ENCODE measurements around the gene MYO1F.
"Not testable (repeated sequence)": the region's sequence is repeated elsewhere in the genome, so short reads cannot be mapped to it uniquely, and the experiment has no call there.

Gene MYO1F

DNA sequence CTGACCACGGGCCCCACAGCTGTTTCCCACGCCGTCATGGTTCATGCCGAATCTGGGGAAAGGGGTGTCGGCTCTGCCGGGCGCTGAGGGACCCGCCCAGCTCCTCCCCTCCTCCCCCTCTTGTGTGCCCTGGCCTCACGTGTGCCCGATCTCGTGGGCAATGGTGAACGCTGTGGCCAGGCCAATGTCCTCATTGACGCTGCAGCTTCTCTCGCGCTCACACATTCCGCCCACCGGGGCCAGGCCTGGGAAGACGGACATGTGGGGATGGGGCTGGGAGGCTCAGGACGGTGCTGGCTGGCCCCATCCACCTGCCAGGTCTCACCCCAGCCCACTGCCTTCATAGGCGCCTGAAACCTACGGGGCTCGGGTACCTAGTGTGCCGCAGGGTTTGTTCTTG lies 18.9 kb upstream of the MYO1F start:
- no peak for DNase-seq

- DNase-seq = no peak
Observed at GRCh38 chr19:8595651-8596050, 18.4 kb upstream of the MYO1F start.

GRCh38 chr19:8593931-8594330 lies 16.7 kb upstream of the MYO1F start:
- no peak for DNase-seq

DNA sequence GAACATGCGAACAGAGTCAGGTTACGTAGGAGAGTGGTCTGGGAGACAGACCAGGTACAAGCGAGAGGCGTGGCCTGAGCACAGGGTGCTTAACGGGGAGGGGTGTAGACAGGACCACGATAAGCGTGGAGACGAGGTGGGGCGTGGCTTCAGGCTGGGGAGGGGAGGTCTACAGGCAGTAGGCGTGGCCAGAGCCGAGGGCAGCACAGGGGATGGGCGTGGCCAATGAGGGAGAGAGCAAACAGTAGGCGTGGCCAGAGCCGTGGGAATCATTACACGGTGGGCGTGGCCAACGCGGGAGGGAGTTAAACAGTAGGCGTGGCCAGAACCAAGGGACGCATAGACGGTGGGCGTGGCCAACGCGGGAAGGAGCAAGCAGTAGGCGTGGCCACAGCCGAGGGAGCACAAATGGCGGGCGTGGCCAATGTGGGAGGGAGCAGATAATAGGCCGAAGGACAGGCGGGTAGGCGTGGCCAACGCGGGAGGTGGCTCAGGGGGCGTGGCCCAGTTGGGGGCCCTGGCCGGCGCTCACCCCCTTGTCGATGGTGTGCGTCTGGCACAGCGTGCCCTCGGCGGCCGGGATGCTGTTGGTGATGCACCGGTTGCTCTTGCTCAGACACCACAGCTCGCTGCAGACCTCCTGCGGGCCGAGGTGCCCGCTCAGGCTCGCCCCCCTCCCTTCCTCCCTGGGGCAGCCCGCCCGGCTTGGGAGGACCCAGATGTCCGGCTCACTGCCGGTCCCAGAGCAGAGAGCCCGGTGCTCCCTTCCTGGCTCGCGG lies 15.2 kb upstream of the MYO1F start:
- peak; percentile 96 to 97 for DNase-seq

GRCh38 chr19:8589177-8589714 lies 12.0 kb upstream of the MYO1F start:
- DNase-seq = no peak

GRCh38 chr19:8585894-8586750 lies 8.9 kb upstream of the MYO1F start:
- peak; percentile 55 for DNase-seq

DNA sequence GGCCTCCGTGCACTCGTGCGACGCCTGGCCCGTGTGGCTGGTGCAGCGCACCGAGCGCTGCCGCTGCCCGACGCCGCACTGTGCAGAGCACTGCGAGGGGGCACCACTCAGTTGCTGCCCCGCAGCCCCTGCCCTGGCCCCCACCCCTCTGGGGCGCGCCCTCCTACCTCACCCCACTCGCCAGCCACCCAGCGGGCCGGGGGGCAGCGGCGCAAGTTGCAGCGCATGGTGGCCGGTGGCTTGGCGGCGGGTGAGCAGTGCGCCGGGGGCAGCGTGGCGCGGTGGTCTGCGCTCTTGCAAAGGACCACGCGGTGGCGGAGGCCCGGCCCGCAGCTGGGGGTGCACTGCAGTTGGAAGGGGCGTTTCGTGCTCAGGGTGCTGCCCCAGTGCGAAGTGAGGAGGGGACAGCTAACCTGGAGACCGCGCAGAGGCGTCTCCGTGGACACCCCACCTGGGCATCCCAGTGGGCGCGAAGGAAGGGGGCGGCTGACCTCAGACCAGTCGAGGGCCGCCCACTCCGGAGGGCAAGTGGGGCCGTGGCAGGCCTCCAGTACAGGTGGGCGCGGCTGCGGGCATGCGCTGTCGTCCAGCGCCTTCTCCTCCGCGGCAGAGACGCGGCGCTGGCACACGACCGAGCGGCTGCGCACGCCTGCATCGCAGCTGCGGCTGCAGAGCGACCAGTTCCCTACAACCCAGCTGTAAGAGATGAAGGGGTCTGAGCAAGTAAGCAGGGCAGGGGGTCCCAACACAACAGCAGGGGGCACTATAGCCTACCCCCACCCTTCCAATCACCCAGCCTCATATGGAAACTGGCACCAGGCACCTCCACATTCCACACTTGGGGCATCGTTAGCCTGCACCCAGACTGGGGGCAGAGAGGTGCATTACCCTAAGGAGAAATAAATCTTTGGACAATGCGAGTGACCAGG lies 8.0 kb upstream of the MYO1F start:
- no peak for DNase-seq

DNA sequence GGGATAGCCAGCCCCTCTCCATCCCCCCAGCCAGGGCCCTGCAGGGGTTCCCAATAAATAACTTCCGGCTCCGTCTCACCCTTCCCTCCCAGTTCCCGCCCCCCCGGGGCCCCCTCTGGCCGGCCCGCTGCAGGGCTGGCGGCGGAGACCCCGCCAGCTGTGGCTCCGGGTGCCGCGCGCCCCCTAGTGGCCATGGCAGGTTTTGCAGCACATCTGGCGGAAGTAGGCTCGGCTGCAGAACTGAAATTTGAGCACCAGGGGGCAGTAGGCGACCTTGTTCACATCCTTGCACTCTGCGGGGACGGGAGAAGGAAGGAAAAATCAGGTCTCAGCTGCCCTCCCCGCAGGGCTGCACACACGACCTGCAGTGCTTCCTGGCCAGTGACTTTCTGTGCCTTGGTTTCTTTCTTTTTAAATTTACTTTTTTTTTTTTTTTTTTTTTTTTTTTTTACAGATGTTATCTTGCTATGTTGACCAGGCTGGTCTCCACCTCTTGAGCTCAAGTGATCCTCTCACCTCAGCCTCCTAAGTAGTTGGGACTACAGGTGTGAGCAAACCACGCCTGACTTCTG lies 3.6 kb upstream of the MYO1F start:
- DNase-seq = peak; percentile 79 to 84

- DNase-seq = peak; percentile 75 to 87
Observed at GRCh38 chr19:8578642-8579265, 1.5 kb upstream of the MYO1F start.

DNA sequence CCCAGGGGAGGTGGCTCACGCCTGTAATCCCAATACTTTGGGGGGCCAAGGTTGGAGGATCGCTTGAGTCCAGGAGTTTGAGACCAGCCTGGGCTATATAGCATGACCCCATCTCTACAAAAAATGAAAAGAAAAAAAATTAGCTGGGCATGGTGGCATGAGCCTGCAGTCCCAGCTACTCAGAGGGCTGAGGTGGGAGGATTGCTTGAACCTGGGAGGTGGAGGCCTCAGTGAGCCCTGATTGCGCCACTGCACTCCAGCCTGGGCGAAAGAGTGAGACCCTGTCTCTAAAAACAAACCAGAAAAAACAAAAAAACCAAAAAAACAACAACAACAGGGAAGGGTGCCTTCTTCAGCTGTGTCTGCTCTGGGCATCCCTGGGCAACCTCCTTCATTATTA lies 499 bp upstream of the MYO1F start:
- DNase-seq = no peak

DNA sequence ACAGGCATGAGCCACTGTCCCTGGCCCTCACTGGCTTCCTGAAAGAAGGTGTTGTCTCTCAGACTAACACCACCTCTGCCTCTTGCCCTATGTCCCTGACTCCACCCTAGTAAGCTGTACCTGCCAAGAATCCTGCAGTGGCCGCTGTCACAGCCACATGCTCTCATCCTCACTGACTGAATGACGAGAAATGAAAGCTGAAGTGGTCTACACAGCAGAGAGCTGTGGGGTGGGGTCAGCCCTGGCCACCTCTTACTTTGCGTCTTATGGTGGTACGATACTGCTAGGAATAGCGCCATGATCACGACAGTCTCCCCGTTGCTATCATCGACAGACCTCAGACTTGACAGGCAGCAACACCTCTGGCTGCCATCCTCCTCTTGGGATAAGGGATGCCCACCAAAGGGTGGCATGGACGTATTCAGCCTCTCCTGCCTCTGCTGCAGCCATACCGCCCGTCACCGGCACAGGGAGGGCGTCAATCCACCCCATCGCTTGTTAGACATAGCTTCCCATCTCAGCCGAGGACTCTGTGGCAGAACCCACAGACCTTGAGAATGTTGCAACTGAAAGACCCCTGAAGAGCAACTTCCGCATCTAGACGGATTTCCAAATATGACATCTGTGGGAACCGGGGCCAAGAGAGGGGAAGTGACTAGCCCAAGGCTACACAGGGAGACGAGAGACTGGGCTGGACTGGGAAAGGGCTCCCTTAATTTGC lies 809 bp downstream of the MYO1F start:
- no peak for DNase-seq

- peak; percentile 49 to 51 for DNase-seq
Observed at GRCh38 chr19:8575467-8575997, 1.7 kb downstream of the MYO1F start.

DNA sequence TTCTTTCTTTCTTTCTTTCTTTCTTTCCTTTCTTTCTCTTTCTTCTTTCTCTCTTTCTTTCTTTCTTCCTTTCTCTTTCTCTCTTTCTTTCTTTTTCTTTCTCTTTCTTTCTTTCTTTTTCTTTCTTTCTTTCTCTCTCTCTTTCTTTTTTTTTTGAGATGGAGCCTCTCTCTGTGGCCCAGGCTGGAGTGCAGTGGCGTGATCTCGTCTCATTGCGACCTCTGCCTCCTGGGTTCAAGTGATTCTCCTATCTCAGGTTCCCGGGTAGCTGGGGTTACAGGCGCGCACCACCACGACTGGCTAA lies 2.7 kb downstream of the MYO1F start:
- not testable (repeated sequence) for DNase-seq

DNA sequence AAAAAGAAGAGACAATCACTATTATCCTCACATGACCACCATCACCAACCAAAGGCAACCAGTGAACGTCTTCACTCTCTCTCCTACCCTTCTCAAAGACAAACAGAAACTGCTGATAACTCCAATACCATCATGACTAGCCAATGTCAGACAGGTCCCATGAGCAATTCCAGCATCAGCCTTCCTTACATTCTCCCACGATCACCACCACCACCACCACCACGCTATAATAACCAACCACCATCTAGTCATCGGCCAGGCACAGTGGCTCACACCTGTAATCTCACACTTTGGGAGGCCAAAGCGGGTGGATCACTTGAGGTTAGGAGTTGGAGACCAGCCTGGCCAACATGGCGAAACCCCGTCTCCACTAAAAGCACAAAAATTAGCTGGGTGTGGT lies 3.9 kb downstream of the MYO1F start:
- no peak for DNase-seq

DNA sequence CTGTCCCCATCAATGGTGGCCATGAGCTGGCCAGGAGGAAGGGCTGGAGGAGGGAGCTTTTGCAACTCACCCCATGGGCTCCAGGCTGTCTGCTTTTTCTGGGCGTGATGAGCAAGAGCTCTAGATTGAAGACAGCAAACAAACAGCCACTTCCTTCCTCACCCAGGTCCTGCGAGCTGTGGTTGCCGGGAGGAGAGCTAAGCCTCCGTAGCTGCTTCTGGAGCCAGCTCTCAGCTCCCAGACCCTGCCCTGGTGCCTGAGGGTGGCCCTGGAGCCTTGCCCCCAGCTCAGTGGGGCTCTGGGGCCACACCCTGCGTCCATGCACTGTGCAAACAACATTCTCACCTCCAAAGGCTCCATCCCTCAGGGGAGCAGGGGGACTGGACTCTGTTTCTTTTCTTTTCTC lies 6.2 kb downstream of the MYO1F start:
- DNase-seq = peak; percentile 48

- peak; percentile 49 to 62 for DNase-seq
Observed at GRCh38 chr19:8569066-8569771, 8.0 kb downstream of the MYO1F start.

DNA sequence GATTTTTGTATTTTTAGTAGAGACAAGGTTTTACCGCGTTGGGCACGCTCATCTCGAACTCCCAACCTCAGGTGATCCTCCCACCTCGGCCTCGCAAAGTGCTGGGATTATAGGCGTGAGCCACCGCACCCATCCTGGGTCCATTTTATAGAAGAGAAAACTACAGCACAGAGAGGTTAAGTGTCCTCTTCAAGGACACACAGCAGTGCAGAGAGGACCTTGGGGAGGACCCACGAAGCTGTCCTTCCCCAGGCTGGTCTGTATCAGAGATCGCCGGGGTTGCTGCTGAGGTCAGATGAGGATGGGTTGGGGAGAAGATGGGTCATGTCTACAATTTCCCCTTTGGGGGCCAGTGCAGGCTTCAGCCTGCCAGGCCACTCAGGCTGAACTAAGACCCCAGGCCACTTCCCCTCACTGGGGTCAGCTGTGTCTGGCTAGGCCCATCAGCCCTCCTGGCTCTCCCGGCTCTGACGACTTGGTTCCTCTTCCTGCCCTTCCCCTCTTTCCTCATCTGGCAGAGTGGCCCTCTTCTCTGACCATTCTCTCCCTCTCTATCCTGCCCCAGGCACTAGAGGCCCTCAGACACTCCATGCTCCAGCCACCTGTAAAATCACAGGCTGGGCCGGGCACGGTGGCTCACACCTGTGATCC lies 9.6 kb downstream of the MYO1F start:
- no peak for DNase-seq

DNA sequence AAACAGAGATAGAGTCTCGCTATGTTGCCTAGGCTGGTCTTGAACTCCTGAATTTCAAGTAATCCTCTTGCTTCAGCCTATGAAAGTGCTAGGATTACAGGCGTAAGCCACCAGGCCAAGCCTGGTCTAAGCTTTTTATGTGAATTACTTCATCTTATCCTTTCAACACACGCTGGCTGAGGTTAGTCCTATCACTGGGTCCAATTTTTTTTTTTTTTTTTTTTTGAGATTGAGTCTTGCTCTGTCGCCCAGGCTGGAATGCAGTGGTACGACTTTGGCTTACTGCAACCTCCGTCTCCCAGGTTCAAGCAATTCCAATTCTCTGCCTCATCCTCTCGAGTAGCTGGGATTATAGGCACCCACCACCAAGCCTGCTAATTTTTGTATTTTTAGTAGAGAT lies 10.4 kb downstream of the MYO1F start:
- no peak for DNase-seq

DNA sequence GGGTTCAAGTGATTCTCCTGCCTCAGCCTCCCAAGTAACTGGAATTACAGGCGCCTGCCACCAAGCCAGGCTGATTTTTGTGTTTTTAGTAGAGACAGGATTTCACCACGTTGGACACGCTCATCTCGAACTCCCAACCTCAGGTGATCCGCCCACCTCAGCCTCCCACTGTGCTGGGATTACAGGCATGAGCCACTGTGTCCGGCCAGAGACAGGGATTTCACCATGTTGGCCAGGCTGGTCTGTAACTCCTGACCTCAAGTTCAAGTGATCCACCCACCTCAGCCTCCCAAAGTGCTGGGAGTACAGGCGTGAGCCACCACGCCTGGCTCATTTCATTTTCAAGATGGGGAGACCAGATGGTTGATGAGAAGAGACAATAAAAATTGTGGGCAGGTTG lies 12.4 kb downstream of the MYO1F start:
- not testable (repeated sequence) for DNase-seq
